Inferior parietal cortex (tissue), 1 donor: ENCODE data around the gene PRAMEF2.
"Not testable (repeated sequence)": the region's sequence is repeated elsewhere in the genome, so short reads cannot be mapped to it uniquely, and the experiment has no call there.

Source experiments
- DNase-seq: peaks from one replicate; pipeline ENCODE4 v3.0.0-alpha.2; 2016; ENCODE audit errors: extremely low spot score

The PRAMEF2 gene

GRCh38 chr1:12856786-12857185, at the start of gene PRAMEF2:
Gene PRAMEF2 (plus strand): TSS chr1:12857086. CDS start chr1:12859010, 1,924 bp downstream.
- DNase-seq: not testable (repeated sequence)

- DNase-seq: no peak
Observed at GRCh38 chr1:12809933-12810332, 47.0 kb upstream of the PRAMEF2 start.

DNA sequence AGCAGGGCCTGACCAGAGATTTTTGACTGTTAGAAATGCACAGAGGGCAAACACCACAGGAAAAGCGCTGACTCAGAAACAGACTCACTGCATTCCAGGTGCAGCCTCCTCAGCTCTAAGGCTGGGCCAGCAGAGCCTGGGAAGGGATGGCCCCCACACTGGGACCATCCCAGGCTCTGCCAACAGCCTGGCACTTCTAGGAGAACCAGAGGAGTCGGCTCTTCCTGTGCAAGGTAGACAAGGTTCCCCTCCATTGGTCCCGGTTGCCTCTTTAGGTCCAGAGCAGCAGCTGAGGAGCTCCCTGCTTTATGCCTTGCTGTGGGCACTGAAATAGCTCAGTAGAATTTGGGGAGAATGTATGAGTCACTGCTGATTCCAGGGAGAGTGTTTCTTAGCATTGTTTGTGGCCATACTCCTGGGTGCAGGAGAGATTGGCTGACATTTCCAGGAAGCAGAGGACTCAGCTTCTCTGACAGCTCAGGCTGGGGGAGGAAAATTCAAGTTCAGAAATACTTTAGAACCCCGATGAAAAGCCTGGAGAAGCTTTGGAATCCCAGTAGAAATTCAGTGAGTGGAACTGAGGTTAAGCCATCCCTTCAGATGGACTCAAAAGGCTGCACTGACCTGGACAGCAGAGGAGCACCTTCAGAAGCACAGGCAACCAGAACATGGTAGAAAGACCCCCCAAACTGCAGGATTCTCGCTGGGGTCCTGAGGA, 46.0 kb upstream of the PRAMEF2 start:
- peak; percentile 8 for DNase-seq

DNA sequence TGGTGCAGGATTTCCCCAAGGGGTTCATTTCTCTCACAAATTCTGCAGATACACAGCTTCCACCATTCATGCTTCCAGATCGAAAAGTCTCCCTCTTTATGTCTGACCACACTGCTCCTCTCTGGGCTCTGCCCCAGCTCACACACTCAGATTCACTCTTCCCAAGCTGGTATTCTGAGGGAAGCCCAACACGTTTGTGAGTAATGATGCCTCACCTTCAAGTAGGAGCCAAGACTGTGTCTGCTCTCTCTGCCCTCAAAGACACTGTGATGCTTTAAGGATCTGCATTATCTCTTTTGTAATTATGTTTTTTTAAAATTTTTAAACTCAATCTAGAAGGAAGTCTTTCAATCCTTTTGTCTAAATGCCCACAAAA, 45.5 kb upstream of the PRAMEF2 start:
- no peak for DNase-seq

DNA sequence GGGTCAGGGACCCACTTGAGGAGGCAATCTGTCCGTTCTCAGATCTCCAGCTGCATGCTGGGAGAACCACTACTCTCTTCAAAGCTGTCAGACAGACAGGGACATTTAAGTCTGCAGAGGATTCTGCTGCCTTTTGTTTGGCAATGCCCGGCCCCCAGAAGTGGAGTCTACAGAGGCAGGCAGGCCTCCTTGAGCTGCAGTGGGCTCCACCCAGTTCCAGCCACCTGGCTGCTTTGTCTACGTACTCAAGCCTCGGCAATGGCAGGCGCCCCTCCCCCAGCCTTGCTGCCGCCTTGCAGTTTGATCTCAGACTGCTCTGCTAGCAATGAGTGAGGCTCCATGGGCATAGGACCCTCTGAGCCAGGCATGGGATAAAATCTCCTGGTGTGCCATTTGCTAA, 37.8 kb upstream of the PRAMEF2 start:
- not testable (repeated sequence) for DNase-seq

DNA sequence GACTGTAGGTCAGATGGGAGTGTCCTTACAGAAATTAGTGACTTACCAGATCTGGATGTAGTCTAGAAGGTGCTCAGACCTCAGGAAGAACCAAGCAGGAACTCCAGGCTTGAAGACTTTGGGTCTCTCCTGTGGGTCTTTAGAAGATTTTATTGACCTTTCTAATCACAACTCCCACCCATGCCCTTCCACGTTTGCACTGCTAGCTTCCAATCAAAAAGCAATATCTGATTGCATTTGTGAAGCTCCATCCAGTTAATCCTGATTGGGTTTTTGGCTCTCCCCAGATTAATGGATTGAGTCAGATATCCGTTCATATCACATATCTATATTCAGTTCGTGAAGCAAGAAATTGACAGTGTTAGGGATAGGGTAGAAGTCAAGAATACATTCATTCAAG, 25.6 kb upstream of the PRAMEF2 start, which contains the start of gene PRAMEF11:
PRAMEF11 (minus strand) TSS at position 101 of the 400 bp plus-strand sequence. CDS start 2,621 bp downstream, outside the sequence.
- not testable (repeated sequence) for DNase-seq

GRCh38 chr1:12833251-12833650, 23.6 kb upstream of the PRAMEF2 start:
- DNase-seq: not testable (repeated sequence)

DNA sequence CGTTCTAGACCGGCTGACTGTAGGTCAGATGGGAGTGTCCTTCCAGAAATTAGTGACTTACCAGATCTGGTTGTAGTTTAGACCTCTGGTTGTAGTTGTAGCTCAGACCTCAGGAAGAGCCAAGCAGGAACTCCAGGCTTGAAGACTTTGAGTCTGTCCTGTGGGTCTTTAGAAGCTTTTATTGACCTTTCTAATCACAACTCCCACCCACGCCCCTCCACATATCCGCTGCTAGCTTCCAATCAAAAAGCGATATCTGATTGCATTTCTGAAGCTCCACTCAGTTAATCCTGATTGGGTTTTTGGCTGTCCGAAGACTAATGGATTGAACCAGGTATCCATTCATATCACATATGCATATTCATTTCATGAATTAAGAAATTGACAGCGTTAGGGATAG, 8.3 kb upstream of the PRAMEF2 start, which contains the start of gene HNRNPCL1:
HNRNPCL1 (minus strand) TSS at position 101 of the 400 bp plus-strand sequence. CDS start 431 bp downstream, outside the sequence.
- not testable (repeated sequence) for DNase-seq

GRCh38 chr1:12851779-12852178, 5.1 kb upstream of the PRAMEF2 start:
- no peak for DNase-seq

- not testable (repeated sequence) for DNase-seq
Observed at GRCh38 chr1:12863131-12863880, 6.4 kb downstream of the PRAMEF2 start.

DNA sequence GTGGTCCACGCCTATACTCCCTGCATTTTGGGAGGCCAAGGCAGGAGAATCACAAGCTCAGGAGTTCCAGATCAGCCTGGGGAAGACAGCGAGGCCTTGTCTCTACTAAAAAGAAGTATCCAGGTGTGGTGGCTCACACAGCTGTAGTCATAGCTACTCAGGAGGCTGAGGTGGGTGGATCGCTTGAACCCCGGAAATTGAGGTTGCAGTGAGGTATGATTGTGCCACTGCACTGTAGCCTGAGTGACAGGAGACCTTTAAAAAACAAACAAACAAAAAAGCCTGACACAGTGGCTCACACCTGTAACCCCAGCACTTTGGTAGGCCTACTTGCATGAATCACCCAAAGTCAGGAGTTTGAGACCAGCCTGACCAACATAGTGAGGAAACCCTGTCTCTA, 21.6 kb downstream of the PRAMEF2 start:
- DNase-seq: not testable (repeated sequence)

DNA sequence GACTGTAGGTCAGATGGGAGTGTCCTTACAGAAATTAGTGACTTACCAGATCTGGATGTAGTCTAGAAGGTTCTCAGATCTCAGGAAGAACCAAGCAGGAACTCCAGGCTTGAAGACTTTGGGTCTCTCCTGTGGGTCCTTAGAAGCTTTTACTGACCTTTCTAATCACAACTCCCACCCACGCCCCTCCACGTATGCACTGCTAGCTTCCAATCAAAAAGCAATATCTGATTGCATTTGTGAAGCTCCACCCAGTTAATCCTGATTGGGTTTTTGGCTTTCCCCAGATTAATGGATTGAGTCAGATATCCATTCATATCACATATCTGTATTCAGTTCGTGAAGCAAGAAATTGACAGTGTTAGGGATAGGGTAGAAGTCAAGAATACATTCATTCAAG, 29.2 kb downstream of the PRAMEF2 start, which contains the start of gene PRAMEF4:
PRAMEF4 (minus strand) TSS at position 101 of the 400 bp plus-strand sequence. CDS start 2,807 bp downstream, outside the sequence.
- not testable (repeated sequence) for DNase-seq

GRCh38 chr1:12898170-12898569, 41.3 kb downstream of the PRAMEF2 start, which contains the start of gene PRAMEF10:
Gene PRAMEF10 (minus strand): TSS chr1:12898270. CDS start chr1:12895847, 2,423 bp downstream.
- not testable (repeated sequence) for DNase-seq

GRCh38 chr1:12899186-12899585, 42.3 kb downstream of the PRAMEF2 start:
- DNase-seq: not testable (repeated sequence)

DNA sequence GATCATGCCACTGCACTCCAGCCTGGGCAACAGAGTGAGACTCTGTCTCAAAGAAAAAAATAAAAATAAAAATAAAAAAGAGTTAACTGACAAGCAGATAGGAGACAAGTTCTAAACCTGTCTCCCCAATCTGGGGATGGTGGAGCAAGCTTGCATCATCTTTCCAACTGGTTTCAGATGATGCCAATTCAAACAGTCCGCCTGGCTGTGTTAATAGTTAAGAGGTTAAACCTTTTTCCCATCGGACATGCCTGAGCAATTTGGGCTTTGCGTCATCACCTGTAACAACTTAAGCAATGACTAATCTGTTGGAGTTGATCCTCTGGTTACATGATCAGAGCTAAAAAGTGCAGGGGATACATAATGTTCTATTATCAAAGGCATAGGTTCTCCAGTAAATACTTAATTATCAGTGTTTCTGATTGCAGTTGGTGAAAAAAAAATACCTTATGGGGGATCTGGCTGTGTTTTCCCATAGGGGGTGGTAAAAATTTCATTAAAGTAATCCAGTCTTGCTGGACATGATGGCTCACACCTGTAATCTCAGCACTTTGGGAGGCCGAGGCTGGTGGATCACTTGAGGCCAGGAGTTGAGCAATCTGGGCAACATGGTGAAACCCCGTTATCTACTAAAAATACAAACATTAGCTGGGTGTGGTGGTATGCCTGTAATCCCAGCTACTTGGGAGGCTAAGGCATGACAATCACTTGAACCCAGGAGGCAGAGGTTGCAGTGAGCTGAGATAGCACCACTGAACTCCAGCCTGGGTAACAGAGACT, 47.1 kb downstream of the PRAMEF2 start:
- not testable (repeated sequence) for DNase-seq
